Head of caudate nucleus (tissue), 42 donors: ENCODE measurements around the gene RXYLT1.
"Not testable (repeated sequence)": the region's sequence is repeated elsewhere in the genome, so short reads cannot be mapped to it uniquely, and the experiment has no call there.

ENCODE experiments used
- DNase-seq, 42 donors: peaks; one replicate each; pipeline versions ENCODE4 v3.0.0 to v3.0.0-alpha.2; 2020 to 2021; ENCODE audit warnings: mixed read lengths in 7 of 42
- intact Hi-C: fragments of 100-400 bp; cut with DNase I; formaldehyde crosslinking; loops from one replicate; pipeline ENCODE4 v1.15.0; 2022

RXYLT1 gene

GRCh38 chr12:63836936-63837335 is 57.2 kb downstream of the RXYLT1 start:
- no peak for DNase-seq
- intact Hi-C loops: no loop called here

DNA sequence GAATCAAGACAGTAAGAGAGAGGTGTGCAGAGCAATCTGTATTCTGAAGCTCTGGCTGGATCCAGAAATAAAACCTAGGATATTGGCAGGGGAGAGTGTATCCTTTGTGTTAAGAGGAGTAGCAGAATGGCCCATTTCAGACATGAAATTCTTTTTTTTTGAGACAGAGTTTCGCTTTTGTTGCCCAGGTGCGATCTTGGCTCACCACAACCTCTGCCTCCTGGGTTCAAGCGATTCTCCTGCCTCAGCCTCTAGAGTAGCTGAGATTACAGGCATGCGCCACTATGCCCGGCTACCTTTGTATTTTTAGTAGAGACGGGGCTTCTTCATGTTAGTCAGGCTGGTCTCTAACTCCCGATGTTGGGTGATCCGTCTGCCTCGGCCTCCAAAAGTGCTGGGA is 58.7 kb downstream of the RXYLT1 start:
- no peak for DNase-seq
- intact Hi-C loops: no loop called here

GRCh38 chr12:63841011-63841410 is 61.3 kb downstream of the RXYLT1 start:
- intact Hi-C loops: loop anchor here (5.0 to 10.0 kb wide), 4 partner anchors 194 to 564 kb away; partner anchors contain the start of gene XPOT
- peak in 1 of 42 donors; percentile 12 for DNase-seq

- intact Hi-C loops: loop anchor here (5.0 to 10.0 kb wide), 4 partner anchors 193 to 563 kb away; partner anchors contain the start of gene XPOT
- no peak for DNase-seq
Observed at GRCh38 chr12:63841571-63841970, 61.9 kb downstream of the RXYLT1 start.

- not testable (repeated sequence) for DNase-seq
- intact Hi-C loops: loop anchor here (5.0 to 10.0 kb wide), 4 partner anchors 192 to 562 kb away; partner anchors contain the start of gene XPOT
Observed at GRCh38 chr12:63842750-63843149, 63.0 kb downstream of the RXYLT1 start.

DNA sequence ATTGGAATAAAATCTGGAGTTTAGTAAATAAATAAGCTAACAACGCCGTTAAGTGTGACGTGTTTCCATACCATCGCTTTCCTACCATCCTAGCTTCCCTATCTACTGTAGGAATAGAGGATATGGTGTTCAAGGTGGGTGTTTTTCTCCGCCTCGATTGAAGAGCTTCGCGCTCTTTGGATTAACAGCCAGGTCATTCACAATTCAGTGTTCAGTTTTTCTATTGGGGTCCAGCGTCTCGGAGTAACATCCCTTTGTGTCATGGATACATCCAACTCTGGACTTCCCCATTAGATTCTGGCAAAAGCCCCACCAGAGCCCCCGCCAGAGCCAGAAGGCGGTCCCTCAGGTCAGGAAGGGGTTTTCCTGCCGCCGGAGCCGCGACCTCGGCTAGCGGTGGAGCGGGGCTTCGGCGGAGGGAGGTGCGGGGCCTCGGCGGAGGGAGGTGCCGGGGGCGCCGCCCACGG is 63.6 kb downstream of the RXYLT1 start:
- peak in 1 of 42 donors; percentile 10 for DNase-seq
- intact Hi-C loops: loop anchor here (5.0 to 10.0 kb wide), 4 partner anchors 192 to 562 kb away; partner anchors contain the start of gene XPOT

DNA sequence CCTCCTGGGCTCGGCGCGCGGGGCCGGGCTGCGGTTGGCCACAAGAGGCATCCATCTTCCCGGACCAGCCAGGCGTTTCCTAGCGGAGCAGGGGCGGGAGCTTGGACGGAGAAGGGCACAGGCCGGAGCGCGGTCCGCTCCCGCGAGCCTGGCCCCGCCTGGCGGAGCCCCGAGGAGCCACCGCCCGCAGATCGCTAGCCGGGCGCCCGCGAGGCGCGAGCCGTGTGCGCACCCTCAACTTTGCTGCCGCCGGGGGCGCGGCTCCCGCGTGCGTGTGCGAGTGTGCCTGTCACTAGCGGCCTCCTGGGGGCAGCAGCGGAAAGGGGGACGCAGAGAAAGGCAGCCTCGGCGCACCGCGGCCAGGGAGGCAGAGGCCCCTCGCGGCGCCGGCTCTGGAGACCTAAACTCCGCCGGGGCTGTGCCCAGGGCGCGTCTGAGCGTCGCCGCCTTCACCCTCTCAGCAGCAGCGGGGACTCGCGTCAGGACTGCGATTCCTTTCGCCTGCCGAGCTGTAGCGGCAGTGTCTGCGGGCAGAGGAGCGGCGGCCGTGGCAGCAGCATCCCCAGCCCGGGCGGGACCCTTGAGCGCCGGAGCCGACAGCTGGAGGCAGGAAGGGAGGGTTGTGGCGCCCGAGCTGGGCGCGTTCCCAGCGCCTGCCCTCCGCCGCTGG is 64.1 kb downstream of the RXYLT1 start:
- intact Hi-C loops: loop anchor here (5.0 to 10.0 kb wide), 4 partner anchors 191 to 561 kb away; partner anchors contain the start of gene XPOT
- DNase-seq: peak; percentile 75 to 96 (median 93)

- intact Hi-C loops: loop anchor here (5.0 to 10.0 kb wide), 4 partner anchors 190 to 560 kb away; partner anchors contain the start of gene XPOT
- DNase-seq: peak; percentile 37 to 83 (median 68)
Observed at GRCh38 chr12:63844391-63845341, 65.0 kb downstream of the RXYLT1 start, which contains the start of gene SRGAP1. SRGAP1 (plus strand) TSS chr12:63844700; CDS start chr12:63844817, 117 bp downstream.

DNA sequence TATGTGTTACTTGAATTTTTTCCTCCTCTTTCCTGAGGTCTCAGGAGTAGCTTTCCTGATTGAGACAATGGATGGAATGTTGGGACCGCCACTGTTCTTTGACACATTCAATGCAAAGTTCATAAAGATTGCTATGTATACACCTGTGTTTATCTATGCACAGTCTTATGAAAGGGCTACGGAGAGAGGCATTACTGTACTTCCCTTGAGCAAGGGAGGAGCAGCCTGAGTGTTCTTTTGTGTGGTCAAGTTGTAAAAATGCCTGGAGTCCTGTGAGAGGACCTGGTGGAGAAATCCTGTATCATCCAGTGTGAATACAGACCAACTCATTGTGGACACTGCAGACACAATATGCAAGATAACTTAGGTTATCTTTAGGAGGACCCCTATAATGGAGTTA is 66.0 kb downstream of the RXYLT1 start:
- no peak for DNase-seq
- intact Hi-C loops: loop anchor here (10.0 kb wide), 2 partner anchors 189 to 559 kb away; partner anchors contain the start of gene XPOT

DNA sequence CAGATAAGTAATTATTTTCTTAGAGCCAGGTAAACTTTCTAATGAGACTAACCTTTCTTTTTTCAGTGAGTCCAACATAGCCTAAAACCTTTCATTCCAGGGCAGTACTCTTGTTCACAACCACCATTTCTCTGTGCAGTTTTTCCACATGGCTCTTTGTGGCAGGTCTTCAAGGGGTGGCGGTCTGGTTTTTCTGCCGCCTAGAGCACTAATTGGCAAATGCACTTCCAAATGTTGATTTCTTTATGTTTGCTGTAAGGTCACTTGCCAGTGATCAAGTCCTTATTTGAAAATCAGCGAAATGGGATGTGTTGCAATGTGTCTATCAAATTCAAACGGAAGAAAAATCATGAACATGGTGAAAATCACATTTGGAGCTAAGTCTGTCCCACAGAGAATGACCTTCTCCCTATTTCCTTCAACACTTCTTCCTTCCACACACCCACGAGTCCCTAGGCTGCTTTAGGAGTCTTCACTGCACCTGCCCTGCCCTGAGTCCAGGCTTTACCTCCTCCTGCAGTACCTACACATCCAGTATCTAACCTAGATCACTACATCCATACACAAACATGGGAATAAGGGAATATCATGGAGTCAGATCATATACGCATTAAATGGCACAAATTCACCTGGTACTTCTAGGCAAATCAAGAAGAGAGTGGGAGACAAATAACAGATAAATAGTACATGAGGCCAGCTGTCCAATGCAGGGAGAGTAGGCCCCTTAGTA is 66.7 kb downstream of the RXYLT1 start:
- intact Hi-C loops: loop anchor here (10.0 kb wide), 2 partner anchors 188 to 558 kb away; partner anchors contain the start of gene XPOT
- peak in 10 of 42 donors; percentile 23 to 64 (median 32) for DNase-seq

- no peak for DNase-seq
- intact Hi-C loops: loop anchor here (10.0 kb wide), 2 partner anchors 186 to 556 kb away; partner anchors contain the start of gene XPOT
Observed at GRCh38 chr12:63848450-63848849, 68.7 kb downstream of the RXYLT1 start.

DNA sequence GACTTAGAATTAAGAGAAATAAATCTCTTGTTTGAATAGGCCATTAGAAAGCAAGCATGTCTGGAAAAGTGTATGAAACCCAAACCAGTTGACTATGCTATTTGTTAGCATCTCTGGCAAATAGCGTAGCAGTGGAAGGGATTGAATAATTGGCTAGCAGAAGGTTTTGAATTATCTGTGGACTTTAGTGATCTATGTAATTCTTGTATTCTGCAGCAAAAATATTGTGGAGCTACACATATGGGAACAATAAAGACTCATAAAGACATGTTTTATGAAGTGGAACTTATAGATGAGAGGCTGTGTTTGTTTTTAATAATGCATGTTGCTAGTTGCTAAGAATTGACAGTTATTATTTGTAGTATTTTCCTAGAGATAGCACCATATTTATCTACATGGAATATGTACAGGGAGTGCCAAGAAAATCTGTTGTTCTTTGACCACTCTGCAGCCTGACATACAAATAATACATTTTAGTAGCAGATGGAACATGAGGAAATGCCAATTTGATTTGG is 69.5 kb downstream of the RXYLT1 start:
- no peak for DNase-seq
- intact Hi-C loops: loop anchor here (10.0 kb wide), 2 partner anchors 186 to 556 kb away; partner anchors contain the start of gene XPOT

DNA sequence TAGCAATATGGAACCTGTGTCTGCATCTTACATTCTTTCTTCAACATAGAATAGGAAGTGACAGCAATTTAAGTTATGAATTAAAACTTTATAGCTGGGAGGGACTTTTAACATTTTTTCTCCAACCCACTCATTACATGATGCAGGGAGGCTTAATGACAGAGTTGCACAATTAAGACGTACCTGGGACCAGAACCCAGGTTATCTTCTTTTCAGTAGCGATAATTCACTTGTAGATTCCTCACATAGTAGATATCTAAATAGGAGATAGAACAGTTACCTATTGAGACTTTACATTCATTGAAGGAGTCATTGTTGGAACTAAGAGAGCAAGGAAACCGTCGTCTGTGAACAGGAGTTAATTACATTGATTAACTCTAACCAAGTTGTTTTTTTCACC is 69.9 kb downstream of the RXYLT1 start:
- no peak for DNase-seq
- intact Hi-C loops: loop anchor here (10.0 kb wide), 2 partner anchors 185 to 555 kb away; partner anchors contain the start of gene XPOT

- intact Hi-C loops: no loop called here
- no peak for DNase-seq
Observed at GRCh38 chr12:63853978-63854377, 74.3 kb downstream of the RXYLT1 start.

DNA sequence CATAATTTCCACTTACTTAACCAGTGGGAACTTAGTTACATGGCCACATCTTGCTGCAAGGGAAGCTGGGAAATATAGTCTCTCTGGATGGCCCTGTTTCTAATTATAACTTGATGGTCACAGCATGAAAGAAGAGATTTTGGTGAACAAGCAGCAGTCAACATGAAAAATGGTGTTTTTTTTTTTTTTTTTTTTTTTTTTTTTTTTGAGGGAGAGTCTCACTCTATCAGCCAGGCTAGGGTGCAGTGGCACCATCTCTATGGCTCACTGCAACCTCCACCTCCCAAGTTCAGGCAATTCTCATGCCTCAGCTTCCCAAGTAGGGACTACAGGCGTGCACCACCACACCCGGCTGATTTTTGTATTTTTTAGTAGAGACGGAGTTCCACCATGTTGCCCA is 75.6 kb downstream of the RXYLT1 start:
- no peak for DNase-seq
- intact Hi-C loops: no loop called here

- DNase-seq: no peak
- intact Hi-C loops: no loop called here
Observed at GRCh38 chr12:63857771-63858670, 78.3 kb downstream of the RXYLT1 start.
